Loucy (cell line): Measurements from ENCODE around the gene ADAMTS16.

ENCODE experiments used
- H2AFZ ChIP-seq: fragments of 200-600 bp; sonication (generic); 2 replicates; pipeline ENCODE4 v1.6.0; 2016; ENCODE audit warnings: antibody characterized with exemption, mild to moderate bottlenecking, low read length, moderate library complexity
- H3F3A ChIP-seq: fragments of 200-600 bp; 2 replicates; pipeline ENCODE4 v1.6.0; 2016; ENCODE audit warnings: antibody characterized with exemption, low read depth, mild to moderate bottlenecking
- H3K27me3 ChIP-seq: fragments of 200-600 bp; sonication (generic); 2 replicates; pipeline ENCODE4 v1.6.1; 2014; ENCODE audit warnings: low read length, mild to moderate bottlenecking; ENCODE audit not compliant: insufficient read depth, poor library complexity, severe bottlenecking
- H3K36me3 ChIP-seq: fragments of 200-600 bp; sonication (generic); 2 replicates; pipeline ENCODE4 v1.6.1; 2016; ENCODE audit warnings: low read length; ENCODE audit not compliant: insufficient read depth
- H3K4me1 ChIP-seq: fragments of 200-600 bp; sonication (generic); 2 replicates; pipeline ENCODE4 v1.5.1; 2014; ENCODE audit warnings: low read length, mild to moderate bottlenecking; ENCODE audit not compliant: insufficient read depth, poor library complexity, severe bottlenecking
- H3K4me2 ChIP-seq: fragments of 200-600 bp; sonication (generic); 2 replicates; pipeline ENCODE4 v1.6.0; 2014; ENCODE audit warnings: antibody characterized with exemption, low read length, low read depth, mild to moderate bottlenecking; ENCODE audit not compliant: poor library complexity, severe bottlenecking
- H3K4me3 ChIP-seq: fragments of 200-600 bp; sonication (generic); 2 replicates; pipeline ENCODE4 v1.5.1; 2014; ENCODE audit warnings: low read length, mild to moderate bottlenecking, mixed read lengths; ENCODE audit not compliant: poor library complexity, severe bottlenecking
- H3K79me2 ChIP-seq: fragments of 200-600 bp; sonication (generic); 2 replicates; pipeline ENCODE4 v1.6.1; 2014; ENCODE audit warnings: low read length; ENCODE audit not compliant: insufficient read depth
- H3K9ac ChIP-seq: fragments of 200-600 bp; sonication (generic); 2 replicates; pipeline ENCODE4 v1.6.0; 2014; ENCODE audit warnings: mild to moderate bottlenecking, low read depth, low read length, moderate library complexity; ENCODE audit not compliant: poor library complexity, severe bottlenecking
- H3K9me2 ChIP-seq: fragments of 200-600 bp; sonication (generic); replicated peaks from 2 replicates; pipeline ENCODE4 v1.6.1; 2016; ENCODE audit warnings: low read depth, low read length, mixed read lengths
- H3K9me3 ChIP-seq: fragments of 200-600 bp; sonication (generic); 2 replicates; pipeline ENCODE4 v1.6.1; 2014; ENCODE audit warnings: mild to moderate bottlenecking, antibody characterized with exemption, low read length, low read depth; ENCODE audit not compliant: insufficient read depth
- H4K20me1 ChIP-seq: fragments of 200-600 bp; sonication (generic); 2 replicates; pipeline ENCODE4 v1.6.0; 2014; ENCODE audit warnings: antibody characterized with exemption, low read length, mild to moderate bottlenecking; ENCODE audit not compliant: insufficient read depth, poor library complexity, severe bottlenecking
- CTCF ChIP-seq: fragments of 200-600 bp; sonication (generic); conservative IDR thresholded peaks from 2 replicates; pipeline ENCODE4 v1.5.1; 2014; ENCODE audit warnings: mild to moderate bottlenecking, antibody characterized with exemption, low read length
- EZH2phosphoT487 ChIP-seq: fragments of 200-600 bp; IDR thresholded peaks from 2 replicates; pipeline ENCODE4 v1.6.1; 2018; ENCODE audit warnings: antibody characterized with exemption, mild to moderate bottlenecking, moderate library complexity, borderline replicate concordance

The ADAMTS16 gene

GRCh38 chr5:5195128-5195918 lies 55.2 kb downstream of the ADAMTS16 start:
- Histone ChIP-seq H3K27me3 (no peaks in the 10 kb centered on the region), H3K9me2 (no peaks in the 10 kb centered on the region), H3K4me3 (no peak overlapping the region), H2AFZ (no peak overlapping the region), H3K79me2 (no peaks in the 10 kb centered on the region), H3K4me1 (no peaks in the 10 kb centered on the region), H3K4me2 (no peak overlapping the region), H3K9ac (no peak overlapping the region), H3K9me3 (0 out of 2 replicates have a peak, but pooled peaks cover 4% of the 10 kb centered on the region), H3F3A (no peaks in the 10 kb centered on the region), H4K20me1 (no peaks in the 10 kb centered on the region), H3K36me3 (no peaks in the 10 kb centered on the region)
- TF ChIP-seq EZH2phosphoT487 (no peak), CTCF (no peak)

GRCh38 chr5:5198135-5198534 lies 58.0 kb downstream of the ADAMTS16 start:
- no peaks in the 10 kb centered on the region for H3F3A ChIP-seq
- H3K79me2 ChIP-seq = no peaks in the 10 kb centered on the region
- no peaks in the 10 kb centered on the region for H3K9me2 ChIP-seq
- no peak overlapping the region for H2AFZ ChIP-seq
- no peak for TF ChIP-seq CTCF
- no peak for TF ChIP-seq EZH2phosphoT487
- H3K4me3 ChIP-seq = no peak overlapping the region
- no peaks in the 10 kb centered on the region for H3K36me3 ChIP-seq
- no peak overlapping the region for H3K9ac ChIP-seq
- no peaks in the 10 kb centered on the region; the same call in 1 of the 2 replicates for H3K9me3 ChIP-seq
- H3K4me1 ChIP-seq = no peaks in the 10 kb centered on the region
- H3K4me2 ChIP-seq = no peak overlapping the region
- no peaks in the 10 kb centered on the region for H3K27me3 ChIP-seq
- no peaks in the 10 kb centered on the region for H4K20me1 ChIP-seq

DNA sequence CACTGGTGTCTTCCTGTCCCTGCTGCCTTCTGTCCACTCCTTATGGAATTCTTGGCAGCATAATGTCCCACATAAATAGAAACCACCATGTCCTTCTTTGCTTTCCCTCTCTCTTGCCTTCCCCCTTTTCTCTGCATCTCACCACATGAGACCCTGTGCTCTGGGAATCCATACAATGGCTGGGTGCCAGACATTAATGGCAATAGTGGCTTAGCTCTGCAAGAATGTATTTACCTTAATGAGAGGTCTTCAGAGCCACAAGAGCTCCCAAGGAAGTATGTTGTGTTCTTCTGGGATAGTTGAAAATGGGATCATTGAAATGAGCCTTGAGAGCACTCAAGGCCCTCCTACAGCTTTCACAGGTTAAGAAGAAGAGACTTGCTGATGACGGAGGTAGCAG lies 58.7 kb downstream of the ADAMTS16 start:
- Histone ChIP-seq H2AFZ (no peak overlapping the region), H3K36me3 (no peaks in the 10 kb centered on the region), H3K9me3 (no peaks in the 10 kb centered on the region; the same call in 1 of the 2 replicates), H4K20me1 (no peaks in the 10 kb centered on the region), H3K79me2 (no peaks in the 10 kb centered on the region), H3K4me1 (no peaks in the 10 kb centered on the region), H3K27me3 (no peaks in the 10 kb centered on the region), H3K9ac (no peak overlapping the region), H3K9me2 (no peaks in the 10 kb centered on the region), H3F3A (no peaks in the 10 kb centered on the region), H3K4me3 (no peak overlapping the region), H3K4me2 (no peak overlapping the region)
- no peak for TF ChIP-seq EZH2phosphoT487
- no peak for TF ChIP-seq CTCF
